GM21529 (cell line): ENCODE results near the gene SMG9.

Experiments
- ATAC-seq: cut with Tn5 transposase; IDR thresholded peaks from one replicate; pipeline ENCODE4 v1.9.1; 2021; ENCODE audit not compliant: unreplicated experiment

Gene SMG9

DNA sequence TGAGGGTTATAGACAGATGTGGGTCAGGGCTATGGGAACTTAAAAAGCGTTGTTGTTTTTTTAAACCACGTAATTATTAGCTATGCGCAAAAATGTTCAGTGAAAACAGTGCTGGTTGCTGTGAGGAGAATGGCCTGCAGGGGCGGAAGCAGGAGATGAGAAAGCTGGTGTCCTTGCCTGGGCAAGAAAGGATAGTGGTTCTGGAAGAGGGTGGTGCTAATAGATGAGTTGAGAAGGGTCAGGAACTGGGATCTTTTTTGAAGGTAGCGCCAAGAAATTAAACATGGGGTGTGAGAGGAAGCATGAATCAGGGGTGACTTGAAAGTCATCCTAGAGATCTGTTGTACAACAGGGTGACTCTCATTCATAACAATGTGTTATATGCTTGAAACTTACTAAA is 4.8 kb upstream of the SMG9 start:
- ATAC-seq = no peak

DNA sequence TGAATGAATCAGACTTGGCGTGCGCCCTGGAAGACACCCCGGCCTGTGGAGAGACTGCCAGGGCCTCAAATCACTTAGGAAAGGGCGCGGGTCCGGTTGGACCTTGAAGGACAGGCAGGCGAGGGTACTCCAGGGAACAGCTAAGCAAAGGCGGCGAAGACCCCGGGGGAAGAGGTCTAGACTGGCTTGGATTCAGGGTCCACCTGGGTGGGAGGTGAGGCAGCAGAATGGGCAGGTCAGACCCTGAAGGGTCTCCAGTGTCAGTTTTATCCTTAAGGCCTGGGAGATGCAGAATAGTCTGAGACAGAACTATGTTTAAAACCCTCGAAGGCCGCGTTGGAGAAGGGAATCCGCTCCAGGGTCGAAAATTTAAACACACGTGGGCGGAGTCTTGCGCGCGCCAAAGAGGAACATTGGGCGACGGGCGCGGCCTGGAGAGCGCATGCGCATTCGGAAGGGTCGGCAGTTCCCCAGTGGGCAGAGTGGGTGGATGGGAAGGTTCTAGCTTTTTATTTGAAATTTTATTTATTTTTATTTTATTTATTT is 567 bp upstream of the SMG9 start:
- ATAC-seq = no peak

DNA sequence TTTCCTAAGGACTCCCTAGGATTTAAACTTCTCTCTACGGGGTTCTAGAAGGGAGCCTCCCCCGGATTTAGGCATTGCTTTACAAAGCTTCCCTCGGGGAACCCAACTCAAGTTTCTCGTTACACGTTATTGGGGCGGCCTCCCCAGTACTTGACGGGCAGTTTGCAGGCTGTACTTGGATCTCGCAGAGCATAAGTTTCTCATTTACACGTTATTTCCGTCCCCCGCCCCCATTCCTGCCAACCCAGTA is 584 bp downstream of the SMG9 start:
- no peak for ATAC-seq

DNA sequence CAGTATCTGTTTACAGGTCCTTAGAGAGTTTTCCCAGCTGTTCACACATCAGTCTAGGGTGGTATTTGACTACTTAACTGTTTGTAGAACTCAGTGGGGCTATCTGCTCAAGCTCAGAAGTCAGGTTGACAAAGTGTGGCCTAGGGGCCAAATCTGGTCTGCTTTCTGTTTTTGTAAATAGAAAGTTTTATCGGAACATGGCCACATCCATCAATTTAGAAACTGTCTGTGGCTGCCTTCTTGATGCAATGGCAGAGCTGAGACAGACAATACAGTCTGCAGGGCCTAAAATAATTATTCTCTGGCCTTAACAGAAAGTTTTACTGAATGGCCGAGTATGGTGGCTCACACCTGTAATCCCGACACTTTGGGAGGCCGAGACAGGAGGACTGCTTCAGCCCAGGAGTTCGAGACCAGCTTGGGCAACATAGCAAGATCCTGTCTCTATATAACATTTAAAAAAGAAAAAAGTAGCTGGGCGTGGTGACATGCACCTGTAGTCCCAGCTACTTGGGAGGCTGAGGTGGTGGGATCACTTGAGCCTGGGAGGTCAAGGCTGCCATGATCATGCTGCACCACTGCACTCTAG is 2.4 kb downstream of the SMG9 start:
- ATAC-seq = no peak

DNA sequence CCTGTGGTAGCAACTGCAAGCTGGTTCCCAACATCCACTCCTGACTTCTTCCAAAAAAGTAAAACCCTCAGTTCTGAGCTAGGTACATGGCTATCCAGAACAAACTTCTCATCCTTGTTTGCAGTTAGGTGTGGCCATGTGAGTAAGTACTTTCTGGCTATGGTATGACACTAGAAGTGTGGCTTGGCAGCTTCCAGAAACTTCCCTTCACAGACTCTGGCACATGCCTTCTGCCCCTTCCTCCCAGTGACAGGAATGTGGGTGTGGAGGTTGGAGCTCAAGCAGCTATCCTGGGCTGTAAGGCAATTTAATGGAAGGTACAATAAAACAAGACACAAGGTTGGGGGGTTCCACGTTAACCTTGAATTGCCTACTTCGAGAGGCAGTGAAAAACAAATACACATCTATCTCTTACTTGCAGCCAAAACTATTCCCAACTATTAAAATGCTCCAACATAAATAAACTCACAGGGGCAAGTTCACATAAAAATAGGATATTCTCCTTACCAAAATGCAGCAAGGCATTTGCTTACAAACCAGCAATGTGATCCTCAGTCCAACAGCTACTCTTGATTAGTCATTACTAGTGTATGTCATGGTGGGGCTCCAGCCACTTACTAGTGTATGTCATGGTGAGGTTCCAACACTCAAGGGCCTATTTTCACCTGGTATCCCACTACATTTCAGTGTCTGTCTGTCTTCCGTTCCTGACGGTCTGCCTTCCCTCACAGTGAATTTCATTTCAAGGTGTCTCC is 3.1 kb downstream of the SMG9 start:
- no peak for ATAC-seq

DNA sequence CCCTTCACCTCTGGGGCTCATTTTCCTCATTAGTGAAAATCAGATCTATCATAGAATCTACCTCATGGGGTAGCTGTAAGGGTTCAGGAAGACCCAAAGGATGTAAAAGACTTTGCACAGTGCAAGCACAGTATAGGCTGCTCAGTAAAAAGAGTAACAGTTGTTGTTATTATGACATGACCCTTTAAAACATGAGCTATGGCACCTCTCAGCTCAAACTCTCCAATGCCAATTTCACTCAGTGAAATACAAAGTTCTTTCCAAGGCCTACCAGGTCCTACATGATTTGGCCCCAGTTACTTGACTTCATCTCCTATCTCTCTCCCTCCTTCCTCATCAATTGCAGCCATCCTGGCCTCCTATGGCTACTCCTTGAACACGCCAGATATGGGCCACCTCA is 4.9 kb downstream of the SMG9 start:
- no peak for ATAC-seq

DNA sequence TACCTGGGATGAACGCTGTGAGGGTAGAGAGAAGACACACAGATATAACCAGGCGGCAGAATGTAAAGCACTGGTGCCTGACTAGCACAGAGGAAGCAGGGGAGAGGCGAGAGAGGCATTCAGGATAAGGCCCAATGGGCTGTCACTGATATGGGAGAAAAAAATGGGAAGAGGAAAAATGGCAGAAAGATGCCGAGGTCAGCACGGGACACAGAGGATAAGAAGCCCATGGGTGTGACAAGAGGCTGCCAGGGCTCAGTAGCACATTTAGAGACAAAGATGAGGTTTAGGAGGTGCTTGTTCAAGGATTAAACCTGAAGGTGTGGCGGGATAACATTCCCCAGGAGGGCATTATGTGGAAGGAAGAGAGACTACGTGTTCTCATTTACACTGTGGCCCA is 5.6 kb downstream of the SMG9 start:
- ATAC-seq = no peak

DNA sequence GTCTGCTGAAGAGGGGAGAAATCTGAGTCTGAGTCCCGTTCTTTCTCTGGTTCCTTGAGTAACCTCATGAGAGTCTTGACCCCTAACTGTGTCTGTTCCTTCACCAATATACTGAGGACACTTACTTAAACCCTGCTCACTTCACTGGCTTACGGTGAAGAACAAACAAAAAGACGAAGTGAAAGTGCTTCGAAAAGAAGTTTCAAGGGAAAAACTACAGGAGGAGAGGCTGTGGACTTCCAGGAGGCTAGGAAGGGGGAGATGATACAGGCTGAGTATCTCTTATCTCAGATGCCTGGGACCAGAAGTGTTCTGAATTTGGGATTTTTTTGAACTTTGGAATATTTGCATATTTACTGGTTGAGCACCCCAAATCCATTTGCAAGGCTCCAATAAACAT is 6.1 kb downstream of the SMG9 start:
- ATAC-seq = no peak

DNA sequence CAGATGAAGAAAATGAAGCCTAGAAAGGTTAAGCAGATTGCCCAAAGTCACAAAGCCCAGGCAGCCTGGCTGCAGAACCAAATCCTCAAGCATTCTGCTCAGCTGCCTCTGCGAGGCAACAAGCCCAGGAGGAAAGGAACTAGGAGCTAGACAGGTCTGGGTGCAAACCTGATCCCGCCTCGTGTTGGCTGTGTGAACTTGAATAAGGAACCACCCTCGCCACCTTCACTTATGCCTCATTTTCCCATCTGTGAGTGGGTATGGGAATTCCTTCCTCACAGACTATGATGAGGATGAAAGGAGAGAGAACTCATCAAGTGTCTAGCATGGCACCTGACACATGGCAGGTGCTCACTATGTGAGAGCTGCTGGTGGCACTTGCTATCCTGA is 6.6 kb downstream of the SMG9 start:
- no peak for ATAC-seq

DNA sequence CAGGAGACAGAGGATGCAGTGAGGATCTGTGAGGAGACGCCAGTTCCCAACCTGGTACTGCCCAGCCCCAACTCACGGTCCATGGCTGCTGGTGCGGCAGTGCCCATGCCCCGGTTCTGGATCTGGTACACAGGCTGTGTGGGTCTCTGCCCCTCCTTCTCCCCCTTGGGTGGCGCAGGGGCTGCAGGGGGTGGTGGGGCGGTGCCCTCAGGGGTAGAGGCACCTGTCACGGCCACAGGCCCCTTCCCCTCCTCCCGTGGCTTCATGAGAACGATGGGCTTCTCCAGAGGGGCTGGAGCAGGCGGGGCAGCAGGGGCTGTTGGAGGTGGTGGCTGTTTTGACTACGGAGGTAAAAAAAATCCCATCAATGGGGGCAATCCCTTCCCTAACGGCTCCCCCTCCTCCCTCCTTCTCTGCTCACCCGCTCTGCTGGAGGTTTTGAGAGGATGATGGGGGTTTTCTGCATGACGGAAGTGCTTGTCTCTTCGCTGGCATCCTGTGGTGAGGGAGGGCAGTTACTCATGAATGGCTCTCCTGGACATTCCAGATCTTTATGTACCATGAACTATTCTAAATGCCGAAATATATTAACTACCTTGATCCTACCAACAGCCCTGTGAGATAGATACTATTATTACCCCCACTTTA is 7.1 kb downstream of the SMG9 start:
- ATAC-seq = no peak

DNA sequence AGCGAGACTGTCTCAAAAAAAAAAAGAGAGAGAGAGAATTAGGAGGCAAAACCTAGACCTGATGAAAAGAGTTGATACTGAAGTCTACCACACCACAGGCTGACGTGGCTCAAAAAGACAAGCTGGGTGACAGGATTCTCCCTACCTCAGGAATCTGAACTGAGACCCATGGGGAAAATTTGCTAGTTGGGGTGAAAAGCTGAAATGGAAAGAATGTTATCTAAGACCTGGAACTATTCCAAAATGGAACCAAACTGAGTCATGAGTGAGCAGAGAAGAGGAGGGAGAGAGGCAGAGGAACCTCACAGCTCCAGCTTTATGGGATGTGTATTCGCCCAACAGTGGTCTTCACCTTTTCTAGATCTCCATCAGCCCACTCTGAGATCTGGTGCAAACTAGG is 11.7 kb downstream of the SMG9 start:
- no peak for ATAC-seq

DNA sequence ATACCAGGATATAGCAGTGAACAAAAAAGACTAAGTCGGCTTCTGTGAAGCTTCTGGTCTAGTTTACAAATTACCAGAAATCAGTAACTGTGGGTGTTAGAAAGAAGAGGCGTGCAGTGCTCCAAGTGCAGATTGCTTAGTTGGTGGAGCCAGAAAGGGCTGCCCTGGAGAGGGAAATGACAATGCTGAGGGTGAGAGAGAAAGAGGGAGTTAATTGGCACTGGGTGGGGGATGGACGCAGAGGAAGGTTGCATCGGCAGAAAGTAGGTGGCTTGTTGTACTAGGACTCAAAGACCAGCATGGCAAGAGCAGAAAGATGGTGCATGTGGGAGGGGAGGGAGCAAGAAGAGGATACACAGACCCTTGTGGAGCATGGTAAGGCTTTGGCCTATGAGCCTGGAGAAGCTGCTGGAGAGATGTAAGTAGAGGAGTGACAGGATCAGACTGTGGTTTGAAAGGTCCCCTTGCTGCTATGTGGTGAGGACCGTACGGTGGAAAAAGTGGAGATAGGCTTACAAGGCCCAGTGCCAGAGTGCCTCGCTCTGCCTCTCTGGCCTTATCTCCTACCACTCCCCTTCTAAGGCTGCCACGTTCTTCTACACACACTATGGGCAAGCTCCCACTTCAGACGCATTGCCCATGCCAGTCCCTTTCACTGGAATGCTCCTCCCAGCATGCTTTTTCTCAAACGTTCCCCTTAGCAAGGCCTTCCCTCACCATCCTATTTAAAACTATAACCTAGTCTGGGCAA is 13.5 kb downstream of the SMG9 start:
- no peak for ATAC-seq

DNA sequence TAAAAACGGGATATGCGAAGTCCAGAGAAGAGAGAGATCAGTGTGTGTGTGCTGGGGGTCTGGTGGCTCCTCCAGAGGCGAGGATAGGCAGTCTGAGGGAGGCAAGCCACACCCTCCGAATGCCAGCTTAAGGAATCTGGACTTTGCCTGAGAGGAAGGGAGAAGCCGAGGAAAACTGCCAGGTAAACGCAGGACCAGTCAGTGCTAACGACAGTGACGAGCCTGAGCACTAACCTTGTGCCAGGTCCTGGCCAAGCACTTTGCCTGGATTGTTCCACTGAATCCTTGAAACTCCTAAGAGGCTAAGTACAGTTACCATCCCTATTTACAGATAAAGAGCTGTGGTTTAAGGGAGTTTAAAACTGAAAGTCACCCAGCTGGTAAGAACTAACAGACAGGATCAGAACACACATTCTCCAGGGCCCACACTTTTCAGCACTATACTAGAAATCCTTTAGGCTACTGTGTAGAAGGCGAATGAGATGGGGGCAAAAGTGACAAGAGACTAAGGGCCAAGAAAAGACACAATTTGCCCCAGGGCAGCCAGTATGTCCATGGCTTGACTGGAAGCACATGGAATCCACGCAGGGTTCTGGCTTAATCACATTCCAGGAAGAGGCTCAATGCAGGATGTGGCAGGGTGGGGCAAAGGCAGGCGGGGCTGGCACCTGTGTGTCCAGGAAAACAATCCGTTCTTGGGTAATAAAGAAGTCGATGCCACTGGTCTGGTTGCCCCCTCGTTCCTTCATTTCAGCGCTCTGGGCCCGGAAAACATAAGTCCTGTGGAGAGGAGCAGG is 15.1 kb downstream of the SMG9 start:
- no peak for ATAC-seq

DNA sequence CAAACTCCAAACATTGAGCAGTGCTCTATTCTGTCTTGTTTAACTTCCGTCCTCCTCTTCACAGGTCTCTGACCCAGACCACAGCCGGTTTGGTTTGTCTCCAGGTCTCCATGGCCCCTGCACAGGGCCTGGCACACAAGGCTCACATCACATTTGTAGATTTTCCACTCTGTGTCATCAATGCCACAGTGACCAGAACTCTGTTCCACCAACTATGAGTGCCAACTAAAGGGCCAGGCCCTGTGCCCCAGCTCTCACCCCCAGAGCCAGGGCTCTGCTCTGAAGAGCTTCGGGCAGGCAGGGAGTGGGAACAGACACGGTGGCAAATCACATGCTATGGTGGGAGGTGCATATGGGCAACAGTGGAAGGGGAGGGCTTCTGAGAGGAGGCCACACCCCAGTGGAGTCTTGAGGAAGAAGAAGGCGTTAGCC is 16.0 kb downstream of the SMG9 start:
- ATAC-seq = no peak

DNA sequence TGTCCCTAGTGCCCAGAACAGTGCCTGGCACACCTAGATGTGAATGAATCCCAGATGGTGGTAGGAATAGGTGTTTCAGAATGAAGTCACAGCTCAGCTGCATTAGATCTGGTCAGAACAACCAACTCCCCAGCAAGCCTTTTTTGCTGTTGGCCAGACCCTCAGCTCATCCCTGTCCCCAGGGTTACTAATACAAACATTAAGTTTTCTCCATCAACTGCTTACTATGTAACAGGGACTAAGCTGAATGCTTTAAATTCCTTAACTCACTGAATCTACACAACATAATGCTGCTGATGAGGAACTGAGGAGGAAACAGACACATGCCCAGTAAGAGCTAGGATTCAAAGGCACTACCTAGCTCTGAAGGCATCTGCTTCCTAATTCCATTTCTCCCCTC is 18.8 kb downstream of the SMG9 start:
- ATAC-seq = no peak

DNA sequence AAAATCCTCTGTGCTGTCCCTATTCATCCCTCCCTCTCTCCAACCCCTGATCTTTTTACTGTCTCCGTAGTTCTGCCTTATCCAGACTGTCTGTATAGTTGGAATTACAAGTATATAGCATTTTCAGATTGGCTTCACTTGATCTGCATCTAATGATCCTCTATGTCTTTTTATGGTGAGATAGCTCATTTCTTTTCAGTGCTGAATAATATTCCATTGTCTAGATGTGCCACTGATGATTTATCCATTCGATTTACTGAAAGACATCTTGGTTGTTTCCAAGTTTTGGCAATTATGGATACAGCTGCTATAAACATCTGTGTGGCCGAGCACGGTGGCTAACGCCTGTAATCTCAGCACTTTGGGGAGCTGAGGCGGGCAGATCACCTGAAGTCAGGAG is 19.7 kb downstream of the SMG9 start:
- no peak for ATAC-seq

DNA sequence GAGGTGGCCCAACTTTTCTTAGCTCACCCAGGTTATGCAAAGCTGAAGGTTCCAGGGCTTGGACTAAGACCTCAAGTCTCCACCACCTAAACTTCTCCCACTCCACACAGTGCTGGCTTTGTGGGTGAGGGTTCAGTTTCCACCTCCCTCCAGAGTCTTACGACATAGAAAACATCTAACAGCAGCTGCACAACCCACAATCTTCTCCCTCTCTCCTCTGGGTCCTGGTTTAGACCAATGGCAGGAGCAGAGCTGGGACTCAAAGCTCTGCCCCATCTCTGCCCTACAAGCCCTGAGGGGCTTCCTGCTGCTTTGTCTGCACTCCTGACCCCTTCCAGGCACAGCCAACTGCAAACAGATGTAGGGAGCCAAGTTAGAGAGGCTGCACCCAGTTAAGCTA is 22.9 kb downstream of the SMG9 start:
- ATAC-seq = no peak

DNA sequence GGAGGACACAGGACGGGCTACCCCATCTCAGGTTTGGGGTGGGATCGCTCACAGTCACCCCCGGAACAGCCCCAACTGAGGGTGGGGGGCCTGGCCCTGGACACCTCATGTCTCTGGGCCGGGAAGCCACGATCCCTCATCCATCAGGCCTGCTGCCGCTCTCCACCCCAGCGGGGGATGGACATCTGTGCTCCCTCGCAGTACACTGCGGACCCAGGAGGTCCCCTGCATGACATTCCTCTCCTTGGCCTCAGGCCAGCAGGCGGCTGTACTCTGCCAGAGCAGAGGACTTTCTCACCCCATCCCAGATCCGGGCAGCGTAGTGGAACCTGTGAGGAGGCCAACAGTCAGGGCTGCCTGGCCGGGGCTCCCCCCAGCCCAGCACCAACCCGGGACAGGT is 23.4 kb downstream of the SMG9 start:
- ATAC-seq = no peak

DNA sequence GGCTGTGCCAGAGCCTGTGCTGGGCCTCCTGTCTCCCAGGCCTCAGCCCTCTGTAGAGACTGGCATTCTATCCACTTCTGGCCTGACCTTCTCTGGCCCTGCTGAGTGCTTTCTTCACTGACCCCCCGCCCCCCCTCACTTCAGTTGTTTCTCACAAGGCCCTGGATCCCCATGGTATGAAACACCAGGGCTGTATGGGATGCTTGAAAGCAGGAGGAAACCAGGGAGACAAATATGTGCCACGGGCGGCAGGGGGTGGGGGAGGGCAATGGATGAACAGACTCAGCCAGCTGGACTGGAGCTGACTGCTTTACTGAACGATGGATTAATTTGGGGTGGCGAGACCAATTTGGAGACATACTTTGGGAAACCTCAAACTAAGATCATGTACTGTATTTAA is 24.8 kb downstream of the SMG9 start:
- ATAC-seq = no peak

DNA sequence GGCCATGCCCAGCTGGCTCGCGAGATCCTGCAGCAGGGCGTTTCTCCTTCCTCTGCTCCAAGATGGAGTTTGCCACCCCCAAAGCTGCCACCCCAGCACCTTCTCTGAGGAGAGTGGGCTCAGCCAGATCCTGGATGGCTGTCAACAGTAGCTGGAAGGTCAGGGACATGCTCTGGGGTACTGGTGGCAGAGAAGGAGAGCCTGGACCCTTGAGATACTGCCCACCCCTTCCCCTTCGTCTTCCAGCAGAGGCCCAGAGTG is 27.2 kb downstream of the SMG9 start:
- ATAC-seq = no peak
